HFFc6 (cell line): Measurements from ENCODE around the gene ATP6V0C. TPM values are rescaled to one million over a fixed set of nuclear protein-coding genes. Genes with fewer than 3 reads are reported as not detected.

ENCODE experiments used
- DNase-seq: peaks from one replicate; pipeline ENCODE4 v3.0.0-alpha.2; 2018
- H3K27ac Mint-ChIP-seq: 2 replicates; pipeline ENCODE4 v1.8.0; 2020; ENCODE audit warnings: mild to moderate bottlenecking, mixed read lengths
- H3K27me3 Mint-ChIP-seq: 2 replicates; pipeline ENCODE4 v1.8.0; 2021; ENCODE audit warnings: mild to moderate bottlenecking, moderate library complexity, mixed read lengths; ENCODE audit not compliant: insufficient read depth
- H3K36me3 Mint-ChIP-seq: 2 replicates; pipeline ENCODE4 v1.8.0; 2021; ENCODE audit warnings: low read depth, mixed read lengths
- H3K4me1 Mint-ChIP-seq: 2 replicates; pipeline ENCODE4 v1.8.0; 2020; ENCODE audit warnings: low read depth, mixed read lengths
- H3K4me3 Mint-ChIP-seq: 2 replicates; pipeline ENCODE4 v1.8.0; 2020; ENCODE audit warnings: mild to moderate bottlenecking, moderate library complexity, mixed read lengths
- H3K9me3 Mint-ChIP-seq: 2 replicates; pipeline ENCODE4 v1.8.0; 2020; ENCODE audit warnings: mild to moderate bottlenecking, mixed read lengths
- CTCF ChIP-seq: fragments of 200-600 bp; sonication (generic); IDR thresholded peaks from 2 replicates; pipeline ENCODE4 v1.5.0; 2021; ENCODE audit warnings: antibody characterized with exemption, mild to moderate bottlenecking
- total RNA-seq, 6 experiments: library from RNA; stranded (reverse); fragmentation: NEBNext Ultra II Directional; extraction: Animal tissue kit (Norgen Biotek cat#: 25700); gene quantifications; 2 replicates in 1 of 6; 3 replicates in 5 of 6; pipeline ENCODE4 v1.2.3, GENCODE V29; 2021

Gene ATP6V0C
- total RNA-seq, 6 experiments from 2014 or later = 303 to 341 (median 309) TPM

- H3K27me3 Mint-ChIP-seq = peaks cover 16% of the 10 kb centered on the region
- no peak overlapping the region for H3K4me3 Mint-ChIP-seq
- peaks cover 27% of the 10 kb centered on the region for H3K36me3 Mint-ChIP-seq
- DNase-seq = no peak
- H3K9me3 Mint-ChIP-seq = no peaks in the 10 kb centered on the region
- H3K27ac Mint-ChIP-seq = no peak overlapping the region
- peaks cover 14% of the 10 kb centered on the region for H3K4me1 Mint-ChIP-seq
- no peak for TF ChIP-seq CTCF
Measured at GRCh38 chr16:2524339-2524938, 10.7 kb downstream of the ATP6V0C start.

DNA sequence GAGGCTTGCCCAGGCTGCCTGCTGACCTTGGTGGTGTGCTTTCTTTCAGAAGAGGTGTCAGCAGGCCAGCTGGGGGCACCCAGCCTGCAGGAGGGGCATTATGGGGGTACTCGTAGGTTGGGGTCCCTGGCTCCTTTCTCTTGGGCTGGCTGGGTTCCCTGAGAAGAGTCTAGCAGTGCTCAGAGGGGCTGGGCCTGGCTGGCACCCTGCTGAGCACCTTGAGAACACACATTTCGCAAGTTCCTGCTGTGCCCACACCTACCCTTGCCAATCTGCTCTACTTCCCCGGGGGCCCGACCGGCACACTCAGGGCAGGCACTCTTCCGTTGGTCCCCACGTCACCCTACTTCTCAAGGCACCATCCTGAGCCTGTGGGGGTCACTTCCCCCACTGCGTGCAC, 12.4 kb downstream of the ATP6V0C start:
- H3K36me3 Mint-ChIP-seq = peaks cover 17% of the 10 kb centered on the region
- peaks cover 14% of the 10 kb centered on the region for H3K4me1 Mint-ChIP-seq
- no peak for TF ChIP-seq CTCF
- H3K27ac Mint-ChIP-seq = no peak overlapping the region
- no peak for DNase-seq
- H3K27me3 Mint-ChIP-seq = peaks cover 7% of the 10 kb centered on the region
- no peaks in the 10 kb centered on the region for H3K9me3 Mint-ChIP-seq
- no peak overlapping the region for H3K4me3 Mint-ChIP-seq

GRCh38 chr16:2527071-2527783, 13.5 kb downstream of the ATP6V0C start:
- H3K4me1 Mint-ChIP-seq = peaks cover 15% of the 10 kb centered on the region
- no peaks in the 10 kb centered on the region; the same call in 1 of the 2 replicates for H3K27me3 Mint-ChIP-seq
- DNase-seq = no peak
- peaks cover 16% of the 10 kb centered on the region for H3K36me3 Mint-ChIP-seq
- no peak overlapping the region for H3K4me3 Mint-ChIP-seq
- no peak for TF ChIP-seq CTCF
- H3K9me3 Mint-ChIP-seq = no peaks in the 10 kb centered on the region
- H3K27ac Mint-ChIP-seq = no peak overlapping the region

DNA sequence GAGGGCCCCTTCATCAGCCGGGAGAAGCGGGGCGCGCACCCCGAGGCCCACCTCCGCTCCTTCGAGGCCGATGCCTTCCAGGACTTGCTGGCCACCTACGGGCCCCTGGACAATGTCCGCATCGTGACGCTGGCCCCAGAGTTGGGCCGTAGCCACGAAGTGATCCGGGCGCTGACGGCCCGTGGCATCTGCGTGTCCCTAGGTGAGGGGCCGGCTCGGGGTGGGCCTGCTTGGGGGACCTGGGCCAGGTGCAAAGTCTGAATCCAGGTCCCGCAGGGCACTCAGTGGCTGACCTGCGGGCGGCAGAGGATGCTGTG, 14.0 kb downstream of the ATP6V0C start:
- Mint-ChIP-seq H3K36me3 (peaks cover 16% of the 10 kb centered on the region), H3K9me3 (no peaks in the 10 kb centered on the region), H3K4me1 (peaks cover 20% of the 10 kb centered on the region), H3K27me3 (no peaks in the 10 kb centered on the region; the same call in 1 of the 2 replicates), H3K27ac (no peak overlapping the region), H3K4me3 (no peak overlapping the region)
- no peak for DNase-seq
- no peak for TF ChIP-seq CTCF

DNA sequence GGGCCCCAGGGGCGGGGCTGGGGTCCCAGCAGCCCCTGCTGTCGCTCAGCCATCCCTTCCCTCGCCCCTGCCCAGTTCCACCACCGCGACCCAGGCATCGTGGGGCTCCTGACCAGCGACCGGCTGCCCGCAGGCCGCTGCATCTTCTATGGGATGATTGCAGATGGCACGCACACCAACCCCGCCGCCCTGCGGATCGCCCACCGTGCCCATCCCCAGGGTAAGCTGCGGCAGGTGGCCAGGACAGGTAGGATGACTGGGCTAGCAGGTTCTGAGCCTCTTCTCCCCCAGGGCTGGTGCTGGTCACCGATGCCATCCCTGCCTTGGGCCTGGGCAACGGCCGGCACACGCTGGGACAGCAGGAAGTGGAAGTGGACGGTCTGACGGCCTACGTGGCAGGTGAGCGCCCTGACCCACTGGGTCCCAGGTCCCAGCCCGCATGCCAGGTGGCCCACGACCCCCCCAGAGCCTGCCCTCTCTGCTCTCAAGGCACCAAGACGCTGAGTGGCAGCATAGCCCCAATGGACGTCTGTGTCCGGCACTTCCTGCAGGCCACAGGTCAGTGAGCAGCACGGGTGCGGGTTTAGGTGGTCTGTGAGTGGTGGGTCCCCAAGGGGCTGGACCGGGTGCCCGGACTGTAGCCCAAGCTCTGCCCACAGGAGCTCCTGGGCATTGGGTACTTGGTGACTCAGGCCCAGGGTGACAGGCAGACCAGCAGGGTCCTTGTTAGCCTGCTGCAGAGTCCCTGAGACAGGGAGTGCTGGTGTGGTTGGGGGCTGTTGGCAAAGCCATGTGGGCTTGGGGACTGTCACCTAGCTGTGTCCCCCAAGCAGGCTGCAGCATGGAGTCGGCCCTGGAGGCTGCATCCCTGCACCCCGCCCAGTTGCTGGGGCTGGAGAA, 14.7 kb downstream of the ATP6V0C start:
- Mint-ChIP-seq H3K36me3 (peaks cover 16% of the 10 kb centered on the region), H3K4me3 (no peak overlapping the region), H3K27ac (no peak overlapping the region), H3K9me3 (no peaks in the 10 kb centered on the region), H3K27me3 (no peaks in the 10 kb centered on the region; the same call in 1 of the 2 replicates), H3K4me1 (peaks cover 23% of the 10 kb centered on the region)
- no peak for TF ChIP-seq CTCF
- no peak for DNase-seq
